Measurements from ENCODE around the gene TMEM62.

GRCh38 chr15:43126356-43126755 is 7.0 kb upstream of the TMEM62 start:
- TF ChIP-seq CTCF (IDR thresholded peaks at IDR 0.05), result no peak
- no peak for TF ChIP-seq POLR2AphosphoS5 (IDR thresholded peaks at IDR 0.05)
- TF ChIP-seq POLR2A (IDR thresholded peaks at IDR 0.05), result no peak
